OCI-LY1 (cell line): ENCODE results near the gene MIB2.

Source experiments
- EZH2 ChIP-seq: fragments of 200-600 bp; sonication (generic), shearing (Covaris generic); IDR thresholded peaks from 2 replicates; pipeline ENCODE4 v1.8.0; 2017; ENCODE audit warnings: borderline replicate concordance, mixed run types, mild to moderate bottlenecking, antibody characterized with exemption, low read length, moderate library complexity, mixed read lengths
- TF ChIP-seq, protein P1 (sequence below): fragments of 200-600 bp; sonication (generic), shearing (Covaris generic); IDR thresholded peaks from 2 replicates; pipeline ENCODE4 v1.5.1; 2017; ENCODE audit warnings: mild to moderate bottlenecking, antibody characterized with exemption, low read length, moderate library complexity, mixed read lengths

DNA sequence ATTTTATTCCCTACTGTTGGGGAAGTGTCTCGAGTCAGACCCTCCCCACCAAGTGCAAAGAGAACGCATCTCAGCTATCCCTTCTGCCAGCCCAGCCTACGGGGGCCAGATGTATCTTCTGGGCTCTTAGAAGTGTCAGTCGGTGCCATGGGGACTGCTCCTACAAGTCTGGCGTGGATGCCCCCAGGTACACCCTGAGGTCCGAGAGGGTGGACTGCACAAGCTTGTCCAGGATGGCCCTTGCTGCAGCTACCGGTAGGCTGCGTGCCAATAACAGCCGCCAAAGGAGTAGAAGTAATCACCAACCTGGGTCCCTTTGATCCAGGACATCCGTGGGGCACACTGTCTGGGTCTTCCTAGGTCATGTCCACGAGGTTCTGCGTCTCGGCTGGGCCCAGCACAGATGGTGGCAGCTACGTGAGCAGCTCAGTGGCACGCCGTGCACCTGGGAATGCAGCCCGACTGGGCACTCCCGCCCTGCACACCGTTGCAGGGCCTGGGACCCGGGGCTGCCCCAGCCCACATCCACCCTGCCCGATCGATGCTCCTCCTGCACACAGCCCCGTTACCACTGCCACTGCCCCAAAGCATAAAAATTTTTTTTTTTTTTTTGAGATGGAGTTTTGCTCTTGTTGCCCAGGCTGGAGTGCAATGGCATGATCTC, 31.8 kb upstream of the MIB2 start:
- TF ChIP-seq EZH2: no peak
- TF ChIP-seq, protein P1, sequence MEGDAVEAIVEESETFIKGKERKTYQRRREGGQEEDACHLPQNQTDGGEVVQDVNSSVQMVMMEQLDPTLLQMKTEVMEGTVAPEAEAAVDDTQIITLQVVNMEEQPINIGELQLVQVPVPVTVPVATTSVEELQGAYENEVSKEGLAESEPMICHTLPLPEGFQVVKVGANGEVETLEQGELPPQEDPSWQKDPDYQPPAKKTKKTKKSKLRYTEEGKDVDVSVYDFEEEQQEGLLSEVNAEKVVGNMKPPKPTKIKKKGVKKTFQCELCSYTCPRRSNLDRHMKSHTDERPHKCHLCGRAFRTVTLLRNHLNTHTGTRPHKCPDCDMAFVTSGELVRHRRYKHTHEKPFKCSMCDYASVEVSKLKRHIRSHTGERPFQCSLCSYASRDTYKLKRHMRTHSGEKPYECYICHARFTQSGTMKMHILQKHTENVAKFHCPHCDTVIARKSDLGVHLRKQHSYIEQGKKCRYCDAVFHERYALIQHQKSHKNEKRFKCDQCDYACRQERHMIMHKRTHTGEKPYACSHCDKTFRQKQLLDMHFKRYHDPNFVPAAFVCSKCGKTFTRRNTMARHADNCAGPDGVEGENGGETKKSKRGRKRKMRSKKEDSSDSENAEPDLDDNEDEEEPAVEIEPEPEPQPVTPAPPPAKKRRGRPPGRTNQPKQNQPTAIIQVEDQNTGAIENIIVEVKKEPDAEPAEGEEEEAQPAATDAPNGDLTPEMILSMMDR: no peak
